ENCODE measurements around the gene TRMT112. TPM values are rescaled to one million over a fixed set of nuclear protein-coding genes. Genes with fewer than 3 reads are reported as not detected.
"Not testable (repeated sequence)": the region's sequence is repeated elsewhere in the genome, so short reads cannot be mapped to it uniquely, and the experiment has no call there.

TRMT112 gene
- total and polyA plus RNA-seq, 11 donors, result 80.0 to 186 (median 107) TPM

- H3K4me1 ChIP-seq, result peaks cover 0 to 39% (median 26%) of the 10 kb centered on the region in 12 donors
- peak overlapping the region in 7 of 12 donors; percentile 22 to 75 (median 65) for H3K27ac ChIP-seq
- intact Hi-C loops (cut with DNase I), result no loop called here
- H3K4me3 ChIP-seq, result no peak overlapping the region
- DNase-seq (no peak), ATAC-seq (no peak)
- TF ChIP-seq POLR2A (IDR thresholded peaks at IDR 0.05), result no peak
- no peak for TF ChIP-seq CTCF (IDR thresholded peaks at IDR 0.05)
- H3K27me3 ChIP-seq, result no peaks in the 10 kb centered on the region
- 84 to 90% (median 85%) methylated on average over 10 of the region's 10 CpGs for WGBS, 4 donors
- H3K9me3 ChIP-seq, result no peaks in the 10 kb centered on the region
- H3K36me3 ChIP-seq, result peaks cover 0 to 50% (median 27%) of the 10 kb centered on the region in 9 donors
These were observed 4.4 kb downstream of the TRMT112 start for GRCh38 chr11:64312947-64313346.

DNA sequence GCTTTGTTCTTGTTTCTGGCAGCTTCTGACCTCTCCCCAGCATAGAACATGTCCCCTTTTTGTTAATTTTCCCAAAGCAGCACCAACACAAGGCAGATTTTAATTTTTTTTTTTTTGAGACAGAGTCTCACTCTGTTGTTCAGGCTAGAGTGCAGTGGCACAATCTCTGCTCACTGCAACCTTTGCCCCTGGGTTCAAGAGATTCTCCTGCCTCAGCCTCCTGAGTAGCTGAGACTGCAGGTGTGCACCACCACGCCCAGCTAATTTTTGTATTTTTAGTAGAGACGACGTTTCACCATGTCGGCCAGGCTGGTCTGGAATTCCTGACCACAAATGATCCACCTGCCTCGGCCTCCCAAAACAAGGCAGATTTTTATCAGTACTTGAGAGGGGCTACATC is 9.6 kb downstream of the TRMT112 start:
- H3K4me3 ChIP-seq, H3K27me3 ChIP-seq, ATAC-seq, H3K9me3 ChIP-seq, H3K27ac ChIP-seq, DNase-seq: not testable (repeated sequence)
- 90 to 93% (median 92%) methylated on average over 5 of the region's 5 CpGs for WGBS, 4 donors
- Histone ChIP-seq H3K36me3 (peaks cover 0 to 20% (median 7%) of the 10 kb centered on the region in 9 donors), H3K4me1 (peaks cover 0 to 37% (median 27%) of the 10 kb centered on the region in 12 donors)
- intact Hi-C loops (cut with DNase I), result loop anchor here in 2 of 10 donors (10.0 kb wide), 2 partner anchors 53 to 333 kb away; partner anchors contain the start of genes COX8A (in 1 of the 2) and PLCB3 (in 1 of the 2)

GRCh38 chr11:64306876-64307622 is 10.3 kb downstream of the TRMT112 start:
- TF ChIP-seq CTCF (IDR thresholded peaks at IDR 0.05) (no peak), POLR2A (IDR thresholded peaks at IDR 0.05) (no peak)
- ATAC-seq, result no peak
- Histone ChIP-seq H3K4me1 (peaks cover 0 to 31% (median 21%) of the 10 kb centered on the region in 12 donors), H3K9me3 (no peaks in the 10 kb centered on the region), H3K4me3 (peak overlapping the region; percentile 62 to 93 (median 80)), H3K36me3 (peaks cover 0 to 20% (median 7%) of the 10 kb centered on the region in 9 donors), H3K27ac (peak overlapping the region; percentile 8 to 98 (median 96)), H3K27me3 (no peaks in the 10 kb centered on the region)
- intact Hi-C loops (cut with DNase I), result loop anchor here in 2 of 10 donors (10.0 kb wide), 2 partner anchors 52 to 332 kb away; partner anchors contain the start of genes COX8A (in 1 of the 2) and PLCB3 (in 1 of the 2)
- 46 to 81% (median 78%) methylated on average over 6 to 15 of the region's 15 CpGs for WGBS, 4 donors
- peak in 2 of 5 donors; percentile 52 to 57 for DNase-seq

DNA sequence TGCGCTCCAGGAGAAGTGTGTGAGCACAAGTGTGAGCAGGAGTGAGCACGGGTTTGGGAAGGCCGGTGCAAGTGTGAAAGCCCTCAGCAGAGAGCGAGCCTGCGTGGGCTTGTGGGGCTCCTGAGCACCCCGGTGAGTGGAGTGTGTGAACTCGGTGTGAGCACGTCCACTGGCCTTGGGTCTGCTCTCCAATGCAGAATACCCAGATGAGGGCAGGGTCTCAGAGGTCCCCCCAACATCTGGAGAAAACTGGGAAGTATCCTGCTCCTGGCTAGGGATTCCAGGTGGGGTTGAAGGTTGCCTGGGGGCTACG is 10.8 kb downstream of the TRMT112 start:
- Histone ChIP-seq H3K4me3 (peak overlapping the region; percentile 62 to 93 (median 80)), H3K4me1 (peaks cover 0 to 31% (median 21%) of the 10 kb centered on the region in 12 donors), H3K27me3 (peaks cover 0 to 4% (median 0%) of the 10 kb centered on the region in 9 donors), H3K27ac (peak overlapping the region; percentile 8 to 98 (median 96)), H3K9me3 (no peaks in the 10 kb centered on the region), H3K36me3 (peaks cover 0 to 20% (median 7%) of the 10 kb centered on the region in 9 donors)
- DNase-seq (no peak), ATAC-seq (no peak)
- 25 to 30% (median 27%) methylated on average over 7 to 9 of the region's 9 CpGs for WGBS, 4 donors
- intact Hi-C loops (cut with DNase I), result loop anchor here in 2 of 10 donors (10.0 kb wide), 2 partner anchors 52 to 332 kb away; partner anchors contain the start of genes COX8A (in 1 of the 2) and PLCB3 (in 1 of the 2)
- TF ChIP-seq CTCF (IDR thresholded peaks at IDR 0.05) (no peak), POLR2A (IDR thresholded peaks at IDR 0.05) (no peak)
